GM12878 (cell line): ENCODE results near the gene SHH. TPM values are rescaled to one million over a fixed set of nuclear protein-coding genes. Genes with fewer than 3 reads are reported as not detected.

ENCODE experiments used
- ATAC-seq: fragments of 200-7000 bp; cut with Tn5 transposase; 3 replicates; pipeline ENCODE4 v1.9.1; 2020; ENCODE audit warnings: mild to moderate bottlenecking, moderate library complexity
- BruUV-seq: library from RNA; stranded (reverse); fragments of 400-500 nt; replicated peaks from 2 replicates; lab custom pipeline; 2021; lab: Mats Ljungman, UMichigan
- CTCF ChIA-PET: fragments of 300-600 bp; sonication (Branson Sonifier 250); formaldehyde crosslinking; extraction: SDS; loops from one replicate; lab custom pipeline; 2021; ENCODE audit warnings: inconsistent platforms; lab: Yijun Ruan, JAX
- POLR2A ChIA-PET: fragments of 350-600 bp; formaldehyde crosslinking; extraction: SDS; loops from one replicate; lab custom pipeline; 2021; ENCODE audit warnings: inconsistent platforms; lab: Charles Lee
- RAD21 ChIA-PET: fragments of 300-600 bp; sonication (Branson Sonifier 250); formaldehyde crosslinking; loops from one replicate; lab custom pipeline; 2023; ENCODE audit warnings: antibody characterized with exemption; ENCODE audit not compliant: unreplicated experiment; lab: Charles Lee
- SMC1A ChIA-PET: fragments of 300-600 bp; sonication (Branson Sonifier 250); formaldehyde crosslinking; loops from one replicate; lab custom pipeline; 2023; ENCODE audit not compliant: unreplicated experiment, uncharacterized antibody; lab: Charles Lee
- DNase-seq: peaks from one replicate; pipeline ENCODE4 v3.0.0-alpha.2; 2011; ENCODE audit warnings: low read depth, low spot score
- FAIRE-seq: peaks from 3 replicates; lab custom pipeline; 2011; peaks lifted over from hg19 to GRCh38; lab: Jason Lieb, UNC
- H2AFZ ChIP-seq: 2 replicates; pipeline ENCODE4 v1.6.0; 2011; ENCODE audit warnings: low read depth, low read length, control low read depth; ENCODE audit not compliant: control insufficient read depth
- H3K27ac ChIP-seq: 2 replicates; pipeline ENCODE4 v1.5.1; 2011; ENCODE audit warnings: control low read depth; ENCODE audit not compliant: control insufficient read depth, insufficient read depth
- H3K27me3 ChIP-seq, 2 experiments: replicated peaks in 1 of 2; 2 replicates each; pipeline versions ENCODE4 v1.6.0 to v1.6.1; 2011; ENCODE audit warnings: low read length in 1 of 2; ENCODE audit not compliant: control insufficient read depth in 2 of 2, insufficient read depth in 2 of 2
- H3K36me3 ChIP-seq, 2 experiments: 2 replicates each; pipeline ENCODE4 v1.5.1; 2011; ENCODE audit warnings: low read length in 1 of 2; ENCODE audit not compliant: control insufficient read depth in 2 of 2, insufficient read depth in 2 of 2
- H3K4me1 ChIP-seq: 2 replicates; pipeline ENCODE4 v1.6.1; 2011; ENCODE audit warnings: mild to moderate bottlenecking, low read length, moderate library complexity, mixed read lengths; ENCODE audit not compliant: control insufficient read depth, insufficient read depth
- H3K4me2 ChIP-seq: 2 replicates; pipeline ENCODE4 v1.6.0; 2011; ENCODE audit warnings: control low read depth; ENCODE audit not compliant: control insufficient read depth, insufficient read depth
- H3K4me3 ChIP-seq: fragments of 200-600 bp; sonication (generic); 2 replicates; pipeline ENCODE4 v1.5.1; 2016
- H3K79me2 ChIP-seq: 2 replicates; pipeline ENCODE4 v1.6.0; 2011; ENCODE audit warnings: low read length; ENCODE audit not compliant: control insufficient read depth, insufficient read depth
- H3K9ac ChIP-seq: 2 replicates; pipeline ENCODE4 v1.8.0; 2011; ENCODE audit warnings: low read length, control low read depth, mixed read lengths; ENCODE audit not compliant: control insufficient read depth, insufficient read depth
- H3K9me3 ChIP-seq: replicated peaks from 3 replicates; pipeline ENCODE4 v1.5.1; 2011; ENCODE audit warnings: mild to moderate bottlenecking, low read length; ENCODE audit not compliant: control insufficient read depth, insufficient read depth
- H4K20me1 ChIP-seq: 2 replicates; pipeline ENCODE4 v1.6.0; 2011; ENCODE audit not compliant: control insufficient read depth, insufficient read depth
- MYC ChIP-seq: IDR thresholded peaks from 2 replicates; pipeline ENCODE4 v1.6.1; 2011; ENCODE audit warnings: mild to moderate bottlenecking, low read length, moderate library complexity, inconsistent platforms; ENCODE audit not compliant: insufficient read depth, insufficient replicate concordance, insufficient read length, severe bottlenecking
- NBN ChIP-seq: fragments of 450-650 bp; IDR thresholded peaks from 2 replicates; pipeline ENCODE4 v1.6.1; 2016
- PAX8 ChIP-seq: fragments of 450-650 bp; IDR thresholded peaks from 2 replicates; pipeline ENCODE4 v1.6.1; 2017; ENCODE audit warnings: mild to moderate bottlenecking, moderate library complexity
- TCF12 ChIP-seq: IDR thresholded peaks from 2 replicates; pipeline ENCODE4 v1.6.1; 2011; ENCODE audit warnings: low read depth, mild to moderate bottlenecking, low read length
- WGBS: methylation state at CpG from one replicate; pipeline ENCODE4 v1.1.6; 2016; ENCODE audit warnings: low lambda C conversion rate; ENCODE audit not compliant: insufficient replicate concordance, insufficient coverage; ENCODE audit errors: missing lambda C conversion rate; 5-methylcytosine and 5-hydroxymethylcytosine counted together
- in situ Hi-C: fragments of 300-500 bp; cut with MboI; formaldehyde crosslinking; loops from 9 replicates; pipeline ENCODE4 v1.14.3; 2018; ENCODE audit warnings: mixed read lengths
- intact Hi-C: fragments of 100-400 bp; cut with micrococcal nuclease; formaldehyde crosslinking; loops from one replicate; pipeline ENCODE4 v1.14.2; 2022; ENCODE audit not compliant: unreplicated experiment
- polyA plus RNA-seq, 11 experiments: library from polyadenylated mRNA; depleted of rRNA in 4 of 11; unstranded in 6 of 11; stranded (reverse) in 5 of 11; fragments of >200 nt; fragmentation: Nextera tagmentation in 4 of 11; fragmentation: Illumina TruSeq in 1 of 11; extraction: Ambion mirVana in 4 of 11; extraction: Trizol in 1 of 11; gene quantifications; 1 replicate in 1 of 11; 2 replicates in 10 of 11; pipeline versions ENCODE4 v1.2.1 to v1.2.3, GENCODE V29; 2011 to 2016; ENCODE audit warnings: inconsistent platforms in 2 of 11, missing spikeins in 2 of 11, low read depth in 1 of 11
- total RNA-seq, 4 experiments: library from RNA; depleted of rRNA in 3 of 4; stranded (reverse); fragments of >200 nt in 3 of 4; fragmentation: Illumina TruSeq in 1 of 4; extraction: Trizol in 1 of 4; gene quantifications; 2 replicates each; pipeline versions ENCODE4 v1.2.1 to v1.2.3, GENCODE V29; 2013 to 2021
- TF ChIP-seq, protein P1 (sequence below): fragments of 450-650 bp; IDR thresholded peaks from 2 replicates; pipeline ENCODE4 v1.6.1; 2017; ENCODE audit warnings: antibody characterized with exemption, mild to moderate bottlenecking, moderate library complexity
- TF ChIP-seq, protein P2 (sequence below): fragments of 450-650 bp; IDR thresholded peaks from 2 replicates; pipeline ENCODE4 v1.6.1; 2016; ENCODE audit warnings: mild to moderate bottlenecking
- TF ChIP-seq, protein P3 (sequence below): IDR thresholded peaks from 2 replicates; pipeline ENCODE4 v1.6.1; 2012; ENCODE audit warnings: improper control_type of control experiment, low read depth, low read length; ENCODE audit not compliant: insufficient replicate concordance
- TF ChIP-seq, protein P4 (sequence below): fragments of 450-650 bp; IDR thresholded peaks from 2 replicates; pipeline ENCODE4 v1.6.1; 2017; ENCODE audit warnings: mild to moderate bottlenecking, low read depth, inconsistent platforms; ENCODE audit not compliant: poor library complexity, severe bottlenecking
- TF ChIP-seq, protein P5 (sequence below): IDR thresholded peaks from 2 replicates; pipeline ENCODE4 v1.6.1; 2012; ENCODE audit warnings: mild to moderate bottlenecking, low read depth, low read length

SHH gene
- total and polyA plus RNA-seq, 10 of the 15 experiments (the other 5 are each of a cell fraction or from before 2014, with no cell fraction given): not detected

DNA sequence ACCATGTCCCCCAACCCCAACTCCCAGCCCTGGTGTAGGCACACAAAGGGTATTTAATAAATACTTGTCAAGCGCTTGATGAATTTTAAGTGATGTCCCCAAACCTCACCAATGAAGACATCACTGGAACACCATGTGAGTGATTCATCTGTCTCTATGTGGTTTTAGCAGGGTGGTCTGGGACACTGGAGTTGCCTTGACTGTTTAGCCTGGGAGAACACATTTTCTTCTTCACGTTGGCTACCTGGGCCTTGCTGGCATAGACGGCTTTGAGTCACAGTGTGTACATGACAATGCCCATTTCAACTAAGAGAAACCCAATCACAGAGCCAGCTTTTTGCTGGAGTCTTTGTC, 24.8 kb upstream of the SHH start:
- ChIA-PET RAD21 (no interaction called here), POLR2A (no interaction called here), SMC1A (no interaction called here), CTCF (no interaction called here)
- Histone ChIP-seq H3K9me3 (no peaks in the 10 kb centered on the region), H2AFZ (no peak overlapping the region), H4K20me1 (no peaks in the 10 kb centered on the region), H3K79me2 (no peaks in the 10 kb centered on the region), H3K4me3 (no peak overlapping the region), H3K4me2 (no peak overlapping the region), H3K36me3 (no peaks in the 10 kb centered on the region), H3K27me3 (peaks cover 0 to 2% of the 10 kb centered on the region in 2 experiments; a peak in 1 of 4 replicates), H3K9ac (no peak overlapping the region), H3K27ac (no peak overlapping the region), H3K4me1 (no peaks in the 10 kb centered on the region)
- no peak for DNase-seq
- no peak for ATAC-seq
- in situ Hi-C loops: no loop called here
- BruUV-seq: no TSS peak
- WGBS: 36% methylated on average over 3 of the region's 3 CpGs
- intact Hi-C loops: no loop called here
- no peak for FAIRE-seq
- TF ChIP-seq TCF12: no peak
- TF ChIP-seq, protein P1, sequence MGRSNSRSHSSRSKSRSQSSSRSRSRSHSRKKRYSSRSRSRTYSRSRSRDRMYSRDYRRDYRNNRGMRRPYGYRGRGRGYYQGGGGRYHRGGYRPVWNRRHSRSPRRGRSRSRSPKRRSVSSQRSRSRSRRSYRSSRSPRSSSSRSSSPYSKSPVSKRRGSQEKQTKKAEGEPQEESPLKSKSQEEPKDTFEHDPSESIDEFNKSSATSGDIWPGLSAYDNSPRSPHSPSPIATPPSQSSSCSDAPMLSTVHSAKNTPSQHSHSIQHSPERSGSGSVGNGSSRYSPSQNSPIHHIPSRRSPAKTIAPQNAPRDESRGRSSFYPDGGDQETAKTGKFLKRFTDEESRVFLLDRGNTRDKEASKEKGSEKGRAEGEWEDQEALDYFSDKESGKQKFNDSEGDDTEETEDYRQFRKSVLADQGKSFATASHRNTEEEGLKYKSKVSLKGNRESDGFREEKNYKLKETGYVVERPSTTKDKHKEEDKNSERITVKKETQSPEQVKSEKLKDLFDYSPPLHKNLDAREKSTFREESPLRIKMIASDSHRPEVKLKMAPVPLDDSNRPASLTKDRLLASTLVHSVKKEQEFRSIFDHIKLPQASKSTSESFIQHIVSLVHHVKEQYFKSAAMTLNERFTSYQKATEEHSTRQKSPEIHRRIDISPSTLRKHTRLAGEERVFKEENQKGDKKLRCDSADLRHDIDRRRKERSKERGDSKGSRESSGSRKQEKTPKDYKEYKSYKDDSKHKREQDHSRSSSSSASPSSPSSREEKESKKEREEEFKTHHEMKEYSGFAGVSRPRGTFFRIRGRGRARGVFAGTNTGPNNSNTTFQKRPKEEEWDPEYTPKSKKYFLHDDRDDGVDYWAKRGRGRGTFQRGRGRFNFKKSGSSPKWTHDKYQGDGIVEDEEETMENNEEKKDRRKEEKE: no peak
- TF ChIP-seq PAX8: no peak
- TF ChIP-seq, protein P2, sequence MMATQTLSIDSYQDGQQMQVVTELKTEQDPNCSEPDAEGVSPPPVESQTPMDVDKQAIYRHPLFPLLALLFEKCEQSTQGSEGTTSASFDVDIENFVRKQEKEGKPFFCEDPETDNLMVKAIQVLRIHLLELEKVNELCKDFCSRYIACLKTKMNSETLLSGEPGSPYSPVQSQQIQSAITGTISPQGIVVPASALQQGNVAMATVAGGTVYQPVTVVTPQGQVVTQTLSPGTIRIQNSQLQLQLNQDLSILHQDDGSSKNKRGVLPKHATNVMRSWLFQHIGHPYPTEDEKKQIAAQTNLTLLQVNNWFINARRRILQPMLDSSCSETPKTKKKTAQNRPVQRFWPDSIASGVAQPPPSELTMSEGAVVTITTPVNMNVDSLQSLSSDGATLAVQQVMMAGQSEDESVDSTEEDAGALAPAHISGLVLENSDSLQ: no peak
- TF ChIP-seq, protein P3, sequence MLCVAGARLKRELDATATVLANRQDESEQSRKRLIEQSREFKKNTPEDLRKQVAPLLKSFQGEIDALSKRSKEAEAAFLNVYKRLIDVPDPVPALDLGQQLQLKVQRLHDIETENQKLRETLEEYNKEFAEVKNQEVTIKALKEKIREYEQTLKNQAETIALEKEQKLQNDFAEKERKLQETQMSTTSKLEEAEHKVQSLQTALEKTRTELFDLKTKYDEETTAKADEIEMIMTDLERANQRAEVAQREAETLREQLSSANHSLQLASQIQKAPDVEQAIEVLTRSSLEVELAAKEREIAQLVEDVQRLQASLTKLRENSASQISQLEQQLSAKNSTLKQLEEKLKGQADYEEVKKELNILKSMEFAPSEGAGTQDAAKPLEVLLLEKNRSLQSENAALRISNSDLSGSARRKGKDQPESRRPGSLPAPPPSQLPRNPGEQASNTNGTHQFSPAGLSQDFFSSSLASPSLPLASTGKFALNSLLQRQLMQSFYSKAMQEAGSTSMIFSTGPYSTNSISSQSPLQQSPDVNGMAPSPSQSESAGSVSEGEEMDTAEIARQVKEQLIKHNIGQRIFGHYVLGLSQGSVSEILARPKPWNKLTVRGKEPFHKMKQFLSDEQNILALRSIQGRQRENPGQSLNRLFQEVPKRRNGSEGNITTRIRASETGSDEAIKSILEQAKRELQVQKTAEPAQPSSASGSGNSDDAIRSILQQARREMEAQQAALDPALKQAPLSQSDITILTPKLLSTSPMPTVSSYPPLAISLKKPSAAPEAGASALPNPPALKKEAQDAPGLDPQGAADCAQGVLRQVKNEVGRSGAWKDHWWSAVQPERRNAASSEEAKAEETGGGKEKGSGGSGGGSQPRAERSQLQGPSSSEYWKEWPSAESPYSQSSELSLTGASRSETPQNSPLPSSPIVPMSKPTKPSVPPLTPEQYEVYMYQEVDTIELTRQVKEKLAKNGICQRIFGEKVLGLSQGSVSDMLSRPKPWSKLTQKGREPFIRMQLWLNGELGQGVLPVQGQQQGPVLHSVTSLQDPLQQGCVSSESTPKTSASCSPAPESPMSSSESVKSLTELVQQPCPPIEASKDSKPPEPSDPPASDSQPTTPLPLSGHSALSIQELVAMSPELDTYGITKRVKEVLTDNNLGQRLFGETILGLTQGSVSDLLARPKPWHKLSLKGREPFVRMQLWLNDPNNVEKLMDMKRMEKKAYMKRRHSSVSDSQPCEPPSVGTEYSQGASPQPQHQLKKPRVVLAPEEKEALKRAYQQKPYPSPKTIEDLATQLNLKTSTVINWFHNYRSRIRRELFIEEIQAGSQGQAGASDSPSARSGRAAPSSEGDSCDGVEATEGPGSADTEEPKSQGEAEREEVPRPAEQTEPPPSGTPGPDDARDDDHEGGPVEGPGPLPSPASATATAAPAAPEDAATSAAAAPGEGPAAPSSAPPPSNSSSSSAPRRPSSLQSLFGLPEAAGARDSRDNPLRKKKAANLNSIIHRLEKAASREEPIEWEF: no peak
- TF ChIP-seq NBN: no peak
- TF ChIP-seq, protein P4, sequence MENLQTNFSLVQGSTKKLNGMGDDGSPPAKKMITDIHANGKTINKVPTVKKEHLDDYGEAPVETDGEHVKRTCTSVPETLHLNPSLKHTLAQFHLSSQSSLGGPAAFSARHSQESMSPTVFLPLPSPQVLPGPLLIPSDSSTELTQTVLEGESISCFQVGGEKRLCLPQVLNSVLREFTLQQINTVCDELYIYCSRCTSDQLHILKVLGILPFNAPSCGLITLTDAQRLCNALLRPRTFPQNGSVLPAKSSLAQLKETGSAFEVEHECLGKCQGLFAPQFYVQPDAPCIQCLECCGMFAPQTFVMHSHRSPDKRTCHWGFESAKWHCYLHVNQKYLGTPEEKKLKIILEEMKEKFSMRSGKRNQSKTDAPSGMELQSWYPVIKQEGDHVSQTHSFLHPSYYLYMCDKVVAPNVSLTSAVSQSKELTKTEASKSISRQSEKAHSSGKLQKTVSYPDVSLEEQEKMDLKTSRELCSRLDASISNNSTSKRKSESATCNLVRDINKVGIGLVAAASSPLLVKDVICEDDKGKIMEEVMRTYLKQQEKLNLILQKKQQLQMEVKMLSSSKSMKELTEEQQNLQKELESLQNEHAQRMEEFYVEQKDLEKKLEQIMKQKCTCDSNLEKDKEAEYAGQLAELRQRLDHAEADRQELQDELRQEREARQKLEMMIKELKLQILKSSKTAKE: no peak
- no peak for TF ChIP-seq MYC
- TF ChIP-seq, protein P5, sequence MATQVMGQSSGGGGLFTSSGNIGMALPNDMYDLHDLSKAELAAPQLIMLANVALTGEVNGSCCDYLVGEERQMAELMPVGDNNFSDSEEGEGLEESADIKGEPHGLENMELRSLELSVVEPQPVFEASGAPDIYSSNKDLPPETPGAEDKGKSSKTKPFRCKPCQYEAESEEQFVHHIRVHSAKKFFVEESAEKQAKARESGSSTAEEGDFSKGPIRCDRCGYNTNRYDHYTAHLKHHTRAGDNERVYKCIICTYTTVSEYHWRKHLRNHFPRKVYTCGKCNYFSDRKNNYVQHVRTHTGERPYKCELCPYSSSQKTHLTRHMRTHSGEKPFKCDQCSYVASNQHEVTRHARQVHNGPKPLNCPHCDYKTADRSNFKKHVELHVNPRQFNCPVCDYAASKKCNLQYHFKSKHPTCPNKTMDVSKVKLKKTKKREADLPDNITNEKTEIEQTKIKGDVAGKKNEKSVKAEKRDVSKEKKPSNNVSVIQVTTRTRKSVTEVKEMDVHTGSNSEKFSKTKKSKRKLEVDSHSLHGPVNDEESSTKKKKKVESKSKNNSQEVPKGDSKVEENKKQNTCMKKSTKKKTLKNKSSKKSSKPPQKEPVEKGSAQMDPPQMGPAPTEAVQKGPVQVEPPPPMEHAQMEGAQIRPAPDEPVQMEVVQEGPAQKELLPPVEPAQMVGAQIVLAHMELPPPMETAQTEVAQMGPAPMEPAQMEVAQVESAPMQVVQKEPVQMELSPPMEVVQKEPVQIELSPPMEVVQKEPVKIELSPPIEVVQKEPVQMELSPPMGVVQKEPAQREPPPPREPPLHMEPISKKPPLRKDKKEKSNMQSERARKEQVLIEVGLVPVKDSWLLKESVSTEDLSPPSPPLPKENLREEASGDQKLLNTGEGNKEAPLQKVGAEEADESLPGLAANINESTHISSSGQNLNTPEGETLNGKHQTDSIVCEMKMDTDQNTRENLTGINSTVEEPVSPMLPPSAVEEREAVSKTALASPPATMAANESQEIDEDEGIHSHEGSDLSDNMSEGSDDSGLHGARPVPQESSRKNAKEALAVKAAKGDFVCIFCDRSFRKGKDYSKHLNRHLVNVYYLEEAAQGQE: no peak
